Lung microvascular endothelial cell (primary cell): ENCODE results near the gene FAM234A. TPM values are rescaled to one million over a fixed set of nuclear protein-coding genes. Genes with fewer than 3 reads are reported as not detected.

ENCODE experiments used
- DNase-seq, 2 donors: peaks; one replicate each; pipeline versions ENCODE4 v3.0.0 to v3.0.0-alpha.2; 2010; ENCODE audit warnings: low read depth in 2 of 2
- total RNA-seq: library from RNA; depleted of rRNA; stranded (reverse); fragments of >200 nt; gene quantifications from 2 replicates; pipeline ENCODE4 v1.2.1, GENCODE V29; 2014

Gene FAM234A
- total RNA-seq, 1 donor from 2014 or later, result 41.5 TPM

DNA sequence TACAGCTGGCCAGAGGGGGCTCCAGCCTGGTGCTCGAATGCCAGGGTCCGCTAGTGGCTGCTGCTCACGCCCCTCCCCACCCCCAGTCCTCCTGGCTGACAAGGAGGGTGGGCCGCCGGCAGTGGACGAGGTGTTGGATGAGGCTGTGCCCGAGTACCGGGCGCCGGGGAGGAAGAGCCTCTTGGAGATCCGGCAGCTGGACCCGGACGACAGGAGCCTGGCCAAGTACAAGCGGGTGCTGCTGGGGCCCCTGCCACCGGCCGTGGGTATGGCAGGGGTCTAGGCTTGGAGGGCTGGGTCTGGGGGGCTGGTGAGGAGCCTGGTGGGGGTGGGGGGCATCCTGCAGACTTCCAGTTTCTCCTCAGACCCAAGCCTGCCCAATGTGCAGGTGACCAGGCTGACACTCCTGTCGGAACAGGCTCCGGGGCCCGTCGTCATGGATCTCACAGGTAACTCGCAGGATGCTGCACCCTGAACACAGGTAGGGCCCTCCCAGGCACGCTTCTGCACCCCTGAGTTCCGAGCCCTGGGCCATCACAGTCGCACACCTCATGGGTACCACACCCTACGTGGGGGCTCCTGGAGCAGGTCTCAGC, 47.1 kb downstream of the FAM234A start:
- no peak for DNase-seq

- DNase-seq, result no peak
Observed at GRCh38 chr16:282491-282890, 47.9 kb downstream of the FAM234A start.

GRCh38 chr16:283033-283805, 48.6 kb downstream of the FAM234A start, which contains the start of gene PDIA2:
Gene PDIA2 (plus strand): TSS chr16:283164. CDS start chr16:283170, 6 bp downstream.
- DNase-seq, result no peak

GRCh38 chr16:284204-285120, 49.8 kb downstream of the FAM234A start:
- no peak for DNase-seq

DNA sequence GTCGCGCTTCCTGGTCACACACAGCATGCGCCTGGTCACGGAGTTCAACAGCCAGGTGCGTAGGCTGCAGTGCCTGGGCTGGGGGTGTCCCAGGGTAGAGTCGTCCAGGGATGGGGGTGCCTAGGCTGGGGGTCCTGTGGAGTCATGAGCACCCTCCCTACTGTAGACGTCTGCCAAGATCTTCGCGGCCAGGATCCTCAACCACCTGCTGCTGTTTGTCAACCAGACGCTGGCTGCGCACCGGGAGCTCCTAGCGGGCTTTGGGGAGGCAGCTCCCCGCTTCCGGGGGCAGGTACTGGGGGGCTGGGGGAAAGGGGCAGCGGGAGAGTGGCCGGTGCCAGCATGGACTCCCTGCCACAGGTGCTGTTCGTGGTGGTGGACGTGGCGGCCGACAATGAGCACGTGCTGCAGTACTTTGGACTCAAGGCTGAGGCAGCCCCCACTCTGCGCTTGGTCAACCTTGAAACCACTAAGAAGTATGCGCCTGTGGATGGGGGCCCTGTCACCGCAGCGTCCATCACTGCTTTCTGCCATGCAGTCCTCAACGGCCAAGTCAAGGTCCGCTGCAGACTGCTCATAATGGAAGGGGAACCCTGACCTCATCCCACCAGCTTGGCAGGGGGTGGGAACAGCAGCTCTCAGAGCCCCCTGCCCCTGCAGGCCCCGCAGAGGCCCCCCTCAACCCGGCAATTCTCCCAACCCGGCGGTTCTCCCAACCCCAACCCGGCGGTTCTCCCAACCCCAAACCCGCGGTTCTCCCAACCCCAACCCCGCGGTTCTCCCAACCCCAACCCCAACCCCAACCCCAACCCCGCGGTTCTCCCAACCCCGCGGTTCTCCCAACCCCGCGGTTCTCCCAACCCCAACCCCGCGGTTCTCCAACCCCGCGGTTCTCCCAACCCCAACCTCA, 50.8 kb downstream of the FAM234A start:
- no peak for DNase-seq

DNA sequence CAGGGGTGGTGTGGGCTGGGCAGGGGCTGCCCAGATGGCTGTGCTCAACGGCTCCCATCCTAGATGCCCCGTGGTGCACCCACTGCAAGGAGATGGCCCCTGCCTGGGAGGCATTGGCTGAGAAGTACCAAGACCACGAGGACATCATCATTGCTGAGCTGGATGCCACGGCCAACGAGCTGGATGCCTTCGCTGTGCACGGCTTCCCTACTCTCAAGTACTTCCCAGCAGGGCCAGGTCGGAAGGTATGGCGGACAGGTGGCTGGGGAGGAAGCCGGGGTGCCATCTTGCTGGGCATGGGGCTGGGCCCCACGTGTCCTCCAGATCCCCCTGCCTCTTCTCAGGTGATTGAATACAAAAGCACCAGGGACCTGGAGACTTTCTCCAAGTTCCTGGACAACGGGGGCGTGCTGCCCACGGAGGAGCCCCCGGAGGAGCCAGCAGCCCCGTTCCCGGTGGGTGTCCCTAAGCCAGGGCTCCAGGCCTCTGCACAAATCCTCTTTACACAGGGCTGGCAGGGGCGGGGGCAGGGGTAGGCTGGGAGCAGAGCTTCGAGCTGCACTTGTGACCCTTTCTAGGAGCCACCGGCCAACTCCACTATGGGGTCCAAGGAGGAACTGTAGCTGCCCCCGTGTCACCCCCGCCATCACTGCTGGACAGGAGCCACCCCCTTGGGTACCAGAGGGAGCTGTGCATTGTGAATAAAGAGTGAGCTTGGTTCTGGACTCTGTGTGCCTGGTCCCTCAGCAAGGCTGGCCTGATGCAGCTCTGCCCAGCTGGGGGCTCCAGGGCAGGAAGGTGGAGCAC, 52.1 kb downstream of the FAM234A start:
- DNase-seq, result no peak

- no peak for DNase-seq
Observed at GRCh38 chr16:287298-287811, 52.7 kb downstream of the FAM234A start.

- no peak for DNase-seq
Observed at GRCh38 chr16:287981-288920, 53.6 kb downstream of the FAM234A start.

GRCh38 chr16:289395-289997, 54.9 kb downstream of the FAM234A start:
- no peak for DNase-seq

DNA sequence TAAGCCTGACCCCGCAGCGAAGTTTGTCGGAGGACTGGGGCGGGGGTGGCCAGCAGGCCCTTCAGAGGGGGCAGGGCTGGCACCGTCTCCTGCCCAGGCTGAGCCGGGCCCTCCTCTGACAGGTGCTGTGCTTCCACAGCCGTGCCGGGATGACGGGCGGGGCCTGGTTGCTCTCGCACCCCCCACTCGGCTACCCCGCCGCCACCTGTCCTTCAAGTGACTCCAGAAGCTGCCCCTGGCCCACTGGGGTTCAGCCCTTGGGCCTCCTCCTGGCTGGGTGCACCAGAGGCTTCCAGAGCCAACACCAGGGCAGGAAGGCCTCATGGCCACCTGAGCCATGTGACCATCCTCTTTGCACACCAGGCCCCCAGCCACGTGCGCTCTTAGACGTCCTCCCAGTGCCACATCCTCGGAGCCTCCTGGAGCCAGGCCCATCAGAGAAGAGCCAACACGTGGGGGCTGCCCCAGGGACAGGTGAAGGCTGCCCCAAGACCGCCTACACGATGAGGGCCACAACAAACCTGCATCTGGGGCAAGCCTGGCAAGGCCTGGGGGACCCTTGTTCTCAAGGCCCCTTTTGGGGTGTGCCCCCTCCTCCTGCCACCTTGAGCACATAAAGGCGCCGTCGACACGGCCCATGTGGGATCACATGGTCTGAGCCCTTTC, 55.5 kb downstream of the FAM234A start:
- DNase-seq, result no peak

- no peak for DNase-seq
Observed at GRCh38 chr16:290681-291405, 56.2 kb downstream of the FAM234A start.

DNA sequence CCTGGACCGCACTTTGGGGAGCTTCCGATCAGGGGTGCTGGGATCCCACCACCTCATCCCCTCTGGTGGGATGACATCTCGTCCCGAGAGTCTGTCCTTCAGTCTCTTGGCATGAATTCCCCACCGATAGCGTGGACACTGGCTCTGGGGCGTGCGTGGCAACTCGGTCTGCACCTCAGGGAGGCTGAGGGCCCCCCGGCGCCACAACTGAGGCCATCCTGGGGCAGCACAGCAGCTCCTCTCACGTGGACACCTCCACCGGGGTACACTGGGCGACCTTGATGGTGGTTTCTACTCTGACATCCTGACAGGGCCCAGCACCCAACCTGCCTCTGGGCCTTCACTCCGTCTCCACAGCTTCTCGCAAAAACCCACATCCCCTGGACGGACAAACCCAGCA, 56.9 kb downstream of the FAM234A start:
- DNase-seq, result no peak

DNA sequence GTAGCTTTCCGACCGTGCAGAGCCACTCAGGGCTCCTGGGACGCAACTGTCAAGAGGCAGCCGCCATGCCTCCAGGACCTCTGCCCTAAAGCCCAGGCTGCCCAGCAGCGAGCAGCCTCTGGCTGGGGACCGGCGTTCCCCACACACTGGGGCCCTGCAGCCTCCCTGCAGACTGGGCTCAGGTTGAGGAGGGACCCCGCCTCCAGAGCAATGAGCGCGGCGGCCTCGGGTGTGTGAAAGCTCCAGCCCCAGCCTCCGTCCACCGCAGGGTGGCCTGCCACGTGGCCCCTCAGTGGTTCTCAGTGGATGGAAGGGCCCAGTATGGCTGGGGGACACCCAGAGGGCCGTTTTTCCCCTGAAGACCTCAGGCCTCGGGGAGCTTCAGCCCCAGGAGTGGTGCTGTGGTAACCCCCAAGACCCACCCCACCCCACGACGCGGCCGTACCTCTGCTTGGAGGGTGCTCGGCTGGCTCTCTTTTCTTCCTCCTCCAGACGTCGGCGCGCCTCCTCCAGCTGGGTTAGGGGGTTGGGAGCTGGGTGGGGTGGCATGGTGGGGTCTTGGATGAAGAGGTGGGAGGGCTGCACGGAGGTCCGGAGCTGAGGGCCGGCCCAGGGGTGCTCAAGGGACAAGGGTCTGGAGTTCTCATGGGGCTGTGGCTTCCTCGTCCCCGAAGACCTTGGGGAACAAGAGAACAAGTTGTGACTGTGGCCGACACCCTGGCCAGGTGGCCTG, 58.6 kb downstream of the FAM234A start:
- DNase-seq, result no peak

DNA sequence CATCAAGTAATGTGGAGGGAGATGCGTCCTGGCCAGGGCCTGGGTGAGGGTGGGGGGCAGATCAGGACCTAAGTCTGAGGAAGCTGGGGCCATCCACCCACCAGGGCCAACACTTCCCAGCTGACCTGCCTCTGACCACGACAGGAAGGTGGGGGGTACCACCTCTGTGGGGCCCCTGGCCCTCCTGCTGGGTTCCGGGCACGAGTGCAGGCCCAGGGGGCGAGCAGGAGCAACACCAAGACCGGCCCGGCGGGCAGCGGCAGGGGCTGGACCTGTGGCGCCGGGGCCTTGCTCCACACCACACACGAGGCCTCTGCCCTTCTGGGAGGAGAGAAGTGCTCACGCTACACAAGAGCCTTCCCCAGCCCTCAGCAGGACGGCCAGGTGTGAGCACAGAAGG, 61.7 kb downstream of the FAM234A start:
- no peak for DNase-seq

DNA sequence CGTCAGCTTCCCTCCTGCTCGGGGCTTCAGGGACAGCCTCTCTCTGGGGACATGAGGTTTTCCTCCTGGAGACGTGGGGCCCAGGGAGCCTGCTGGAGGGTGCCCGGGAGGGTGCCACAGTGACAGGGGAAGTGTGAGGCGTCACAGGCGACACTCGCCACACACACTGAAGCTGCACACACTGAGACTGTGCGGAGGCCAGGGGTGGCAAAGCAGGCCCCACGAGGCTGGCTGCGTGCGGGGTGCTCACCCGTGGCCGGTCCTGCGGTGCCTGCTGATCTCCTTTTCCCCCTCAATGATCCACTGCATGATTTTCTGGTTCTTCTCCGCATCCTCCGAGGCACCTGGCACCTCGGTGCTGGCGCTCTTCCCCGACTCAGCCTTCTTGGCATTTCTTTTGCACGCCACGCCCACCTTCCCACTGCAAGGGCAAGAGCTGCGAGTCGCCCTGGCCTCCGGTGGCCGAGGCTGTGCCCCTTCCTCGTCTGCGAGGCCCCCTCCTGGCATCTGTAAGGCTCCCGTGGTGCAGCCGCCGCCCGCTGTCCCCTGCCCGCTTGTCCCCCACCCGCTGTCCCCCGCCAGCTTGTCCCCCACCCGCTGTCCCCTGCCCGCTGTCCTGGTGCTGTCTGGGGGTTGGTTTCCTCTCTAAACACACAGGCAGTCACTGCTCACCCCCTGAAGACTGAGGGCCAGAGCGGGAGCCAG, 62.3 kb downstream of the FAM234A start:
- no peak for DNase-seq

- DNase-seq, result no peak
Observed at GRCh38 chr16:297832-298231, 63.2 kb downstream of the FAM234A start.
